HG02973 (cell line): Measurements from ENCODE around the gene QRICH2.
"Not testable (repeated sequence)": the region's sequence is repeated elsewhere in the genome, so short reads cannot be mapped to it uniquely, and the experiment has no call there.

ENCODE experiments used
- ATAC-seq: cut with Tn5 transposase; IDR thresholded peaks from one replicate; pipeline ENCODE4 v1.9.1; 2021; ENCODE audit warnings: moderate library complexity; ENCODE audit not compliant: unreplicated experiment

QRICH2 gene

GRCh38 chr17:76233588-76234353, 74.3 kb downstream of the QRICH2 start:
- ATAC-seq = no peak

DNA sequence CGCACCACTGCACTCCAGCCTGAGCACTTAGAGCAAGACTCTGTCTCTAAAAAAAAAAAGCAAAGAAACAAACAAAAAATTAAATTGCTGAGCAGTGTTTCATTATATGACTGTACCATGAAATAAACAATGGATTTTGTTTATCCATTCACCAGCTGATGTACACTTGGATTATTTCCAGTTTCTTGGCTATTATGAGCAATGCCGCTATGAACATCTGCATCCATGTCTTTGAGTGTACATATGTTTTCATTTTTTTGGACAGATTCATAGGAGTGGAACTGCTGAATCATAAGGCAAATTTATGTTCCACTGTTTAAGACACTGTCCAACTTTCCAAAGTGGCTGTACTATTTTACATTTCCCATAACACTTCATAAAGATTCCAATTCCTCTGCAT, 75.7 kb downstream of the QRICH2 start:
- no peak for ATAC-seq

GRCh38 chr17:76226749-76227148, 81.3 kb downstream of the QRICH2 start:
- ATAC-seq = not testable (repeated sequence)

GRCh38 chr17:76225373-76226086, 82.5 kb downstream of the QRICH2 start:
- ATAC-seq = not testable (repeated sequence)
